ENCODE data around the gene RPUSD3. TPM values are rescaled to one million over a fixed set of nuclear protein-coding genes. Genes with fewer than 3 reads are reported as not detected.

The RPUSD3 gene, protein sequence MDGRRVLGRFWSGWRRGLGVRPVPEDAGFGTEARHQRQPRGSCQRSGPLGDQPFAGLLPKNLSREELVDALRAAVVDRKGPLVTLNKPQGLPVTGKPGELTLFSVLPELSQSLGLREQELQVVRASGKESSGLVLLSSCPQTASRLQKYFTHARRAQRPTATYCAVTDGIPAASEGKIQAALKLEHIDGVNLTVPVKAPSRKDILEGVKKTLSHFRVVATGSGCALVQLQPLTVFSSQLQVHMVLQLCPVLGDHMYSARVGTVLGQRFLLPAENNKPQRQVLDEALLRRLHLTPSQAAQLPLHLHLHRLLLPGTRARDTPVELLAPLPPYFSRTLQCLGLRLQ
- 29.8 and 36.2 TPM in 2 replicates for total RNA-seq

GRCh38 chr3:9843715-9844438, at the start of gene RPUSD3:
TSS of gene RPUSD3 (minus strand) at chr3:9844008. CDS start at chr3:9843990, 18 bp downstream.

DNA sequence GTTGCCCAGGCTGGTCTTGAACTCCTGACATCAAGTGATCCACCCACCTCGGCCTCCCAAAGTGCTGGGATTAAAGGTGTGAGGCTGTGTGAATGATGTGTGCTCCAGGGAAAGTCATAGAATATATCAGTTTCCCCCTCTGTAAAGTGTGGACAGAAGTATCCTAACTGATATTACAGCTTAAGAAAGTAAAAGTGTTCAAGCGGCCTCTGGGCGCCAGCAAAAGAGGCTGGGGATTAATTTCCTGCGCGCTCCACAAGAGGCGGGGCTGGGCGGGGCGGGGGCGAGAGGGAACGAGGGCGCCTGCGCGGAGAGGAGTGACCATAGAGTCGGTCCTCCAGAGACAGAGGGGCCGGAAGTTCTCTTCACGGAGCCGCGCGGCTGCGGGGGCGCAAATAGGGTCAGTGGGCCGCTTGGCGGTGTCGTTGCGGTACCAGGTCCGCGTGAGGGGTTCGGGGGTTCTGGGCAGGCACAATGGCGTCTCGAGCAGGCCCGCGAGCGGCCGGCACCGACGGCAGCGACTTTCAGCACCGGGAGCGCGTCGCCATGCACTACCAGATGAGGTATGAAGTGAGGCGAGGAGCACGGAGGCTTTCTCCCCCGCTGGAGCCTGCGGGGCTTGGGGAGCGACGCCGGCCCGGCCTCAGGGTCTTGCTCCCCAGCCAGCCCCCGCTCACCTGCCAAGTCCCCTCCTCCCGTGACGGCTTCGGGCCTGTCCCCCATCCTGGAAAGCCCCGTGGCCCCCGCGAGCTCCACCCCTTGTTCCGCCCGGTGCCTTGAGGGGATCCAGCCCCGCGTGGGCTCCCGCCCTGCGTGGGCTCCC, 46.7 kb upstream of the RPUSD3 start, which contains the start of gene JAGN1:
Gene JAGN1 (plus strand): TSS at position 362 of the 823 bp plus-strand sequence. CDS start 113 bp downstream, at position 475.

DNA sequence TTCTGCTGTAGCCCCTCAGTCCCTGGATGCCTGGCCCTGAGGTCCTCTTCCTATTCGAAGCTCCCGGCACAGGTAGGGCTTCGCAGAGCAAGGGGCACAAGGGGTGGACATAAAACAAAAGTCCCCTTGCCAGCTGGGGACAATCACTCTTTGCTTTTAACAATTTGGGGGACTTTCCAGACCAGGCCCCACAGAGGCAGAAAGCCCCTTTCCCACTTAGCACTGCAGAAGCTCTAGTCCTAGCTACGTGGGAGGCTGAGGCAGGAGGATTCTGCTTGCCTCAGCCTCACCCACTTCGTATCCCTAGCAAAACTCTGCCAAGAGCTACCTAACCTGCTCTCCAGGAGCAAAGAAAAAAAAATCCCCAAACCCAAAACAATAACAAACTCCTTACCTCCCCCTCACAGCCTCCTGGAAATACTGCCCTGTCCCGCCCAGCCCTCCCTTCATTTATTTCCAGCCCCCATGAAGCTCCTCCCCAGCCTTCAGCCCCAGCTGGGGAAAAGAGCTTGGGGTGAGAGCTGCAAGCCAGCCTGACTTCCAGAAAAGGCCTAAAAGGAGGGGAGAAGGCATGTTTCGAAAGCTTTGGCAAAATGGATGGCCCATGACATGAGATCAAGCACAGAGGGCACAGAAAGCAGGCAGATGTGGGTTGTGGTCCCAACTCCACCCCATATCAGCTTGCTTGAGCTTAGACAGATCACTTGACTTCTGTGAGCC, 36.2 kb upstream of the RPUSD3 start, which contains the start of gene CIDEC:
Gene CIDEC (minus strand): TSS at position 424 of the 720 bp plus-strand sequence. CDS start 1,767 bp downstream, outside the sequence.

GRCh38 chr3:9809615-9810432, 34.0 kb downstream of the RPUSD3 start, which contains the start of gene TTLL3:
TSS of gene TTLL3 (plus strand) at chr3:9810262. CDS start at chr3:9810662, 400 bp downstream.

DNA sequence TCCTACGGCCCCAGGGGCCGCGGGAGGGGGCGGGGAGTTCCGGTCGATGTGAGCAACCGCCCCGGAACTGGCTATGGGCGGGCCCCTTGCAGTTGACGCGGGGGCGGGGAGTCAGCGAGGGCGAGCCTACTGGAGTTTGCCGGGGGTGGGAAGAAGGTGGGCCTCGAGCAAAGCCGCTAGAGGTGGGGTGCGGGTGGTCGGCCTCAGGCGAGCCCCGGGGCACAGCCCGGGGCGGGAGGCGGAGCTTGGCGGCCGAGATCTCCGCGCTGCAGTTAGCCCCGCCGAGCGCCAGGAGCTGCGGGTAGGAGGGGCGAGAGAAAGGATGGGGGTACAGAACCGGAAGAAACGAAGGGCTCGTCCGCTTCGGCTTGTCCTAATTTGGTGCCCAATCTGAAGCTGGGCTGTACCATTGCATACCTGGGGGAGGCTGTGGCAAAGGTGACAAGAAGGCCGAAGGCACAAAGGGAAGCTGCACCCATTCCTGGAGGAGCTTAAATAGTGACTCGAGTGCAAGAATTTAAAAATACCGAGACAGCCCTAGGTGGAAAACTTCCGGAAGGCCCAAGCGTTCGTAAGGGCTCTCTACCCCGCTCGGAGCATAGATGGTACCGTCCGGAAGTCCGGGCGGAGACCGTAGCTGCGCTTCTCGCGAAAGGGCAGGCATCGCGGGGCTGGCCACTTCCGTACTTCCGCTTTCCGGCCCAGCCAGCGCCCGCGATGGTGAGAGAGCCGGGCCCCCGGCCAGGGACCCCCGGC, 51.2 kb downstream of the RPUSD3 start, which contains the start of the genes ARPC4 and TADA3:
Gene ARPC4 (plus strand): TSS at position 678 of the 756 bp plus-strand sequence. CDS start 40 bp downstream, at position 718.
Gene TADA3 (minus strand): TSS at position 69 of the 756 bp plus-strand sequence. CDS start 1,007 bp downstream, outside the sequence.

Other genes starting within 250 kb of the RPUSD3 start
- 49.8 and 53.6 TPM in 2 replicates for gene MTMR14, start 194.5 kb downstream of the RPUSD3 start, total RNA-seq
- not detected in 2 replicates for gene CPNE9, start 140.2 kb downstream of the RPUSD3 start, total RNA-seq
- gene BRPF1, start 112.3 kb downstream of the RPUSD3 start, total RNA-seq = 20.8 and 30.4 TPM in 2 replicates
- 25.6 and 34.9 TPM in 2 replicates for gene OGG1, start 94.1 kb downstream of the RPUSD3 start, total RNA-seq
- gene CAMK1, start 74.1 kb downstream of the RPUSD3 start, total RNA-seq = 13.3 and 25.2 TPM in 2 replicates
- gene TADA3, start 51.5 kb downstream of the RPUSD3 start, total RNA-seq = 79.0 and 108 TPM in 2 replicates
- gene ARPC4, start 50.9 kb downstream of the RPUSD3 start, total RNA-seq = 147 and 327 TPM in 2 replicates
- gene TTLL3, start 33.7 kb downstream of the RPUSD3 start, total RNA-seq = 23.0 and 32.6 TPM in 2 replicates
- gene CIDEC, start 36.2 kb upstream of the RPUSD3 start, total RNA-seq = not detected in 2 replicates
- 30.6 and 46.0 TPM in 2 replicates for gene JAGN1, start 46.6 kb upstream of the RPUSD3 start, total RNA-seq
- 0.72 and 0.88 TPM in 2 replicates for gene IL17RE, start 58.8 kb upstream of the RPUSD3 start, total RNA-seq
- 43.4 and 46.4 TPM in 2 replicates for gene IL17RC, start 73.1 kb upstream of the RPUSD3 start, total RNA-seq
- 13.3 and 104 TPM in 2 replicates for gene CRELD1, start 89.8 kb upstream of the RPUSD3 start, total RNA-seq
- gene PRRT3, start 108.4 kb upstream of the RPUSD3 start, total RNA-seq = 2.6 and 2.7 TPM in 2 replicates
- 53.7 and 56.7 TPM in 2 replicates for gene EMC3, start 142.8 kb upstream of the RPUSD3 start, total RNA-seq
- gene FANCD2, start 182.4 kb upstream of the RPUSD3 start, total RNA-seq = 1.8 and 43.8 TPM in 2 replicates

All from placental pericyte (primary cell).